Hepatocyte (in vitro differentiated cells): ENCODE results near the gene ETV6. TPM values are rescaled to one million over a fixed set of nuclear protein-coding genes. Genes with fewer than 3 reads are reported as not detected.

Source experiments
- DNase-seq: peaks from one replicate; pipeline ENCODE4 v3.0.0-alpha.2; 2016; ENCODE audit warnings: low spot score
- H2AFZ ChIP-seq: fragments of 200-600 bp; sonication (generic); 2 replicates; pipeline ENCODE4 v1.6.0; 2016; ENCODE audit warnings: antibody characterized with exemption, mild to moderate bottlenecking
- H3K27ac ChIP-seq: fragments of 200-600 bp; sonication (generic); 2 replicates; pipeline ENCODE4 v1.5.1; 2016; ENCODE audit warnings: mild to moderate bottlenecking
- H3K27me3 ChIP-seq: fragments of 200-600 bp; sonication (generic); 2 replicates; pipeline ENCODE4 v1.6.1; 2016
- H3K36me3 ChIP-seq: fragments of 200-600 bp; sonication (generic); replicated peaks from 2 replicates; pipeline ENCODE4 v1.5.1; 2016; ENCODE audit warnings: low read depth; ENCODE audit not compliant: insufficient read depth
- H3K4me1 ChIP-seq: fragments of 200-600 bp; sonication (generic); 2 replicates; pipeline ENCODE4 v1.5.1; 2016; ENCODE audit warnings: mild to moderate bottlenecking, moderate library complexity; ENCODE audit not compliant: insufficient read depth
- H3K4me2 ChIP-seq: fragments of 200-600 bp; sonication (generic); 2 replicates; pipeline ENCODE4 v1.6.0; 2016
- H3K4me3 ChIP-seq: fragments of 200-600 bp; sonication (generic); 2 replicates; pipeline ENCODE4 v1.5.1; 2016; ENCODE audit warnings: mild to moderate bottlenecking
- H3K79me2 ChIP-seq: fragments of 200-600 bp; sonication (generic); 2 replicates; pipeline ENCODE4 v1.6.0; 2017; ENCODE audit warnings: mild to moderate bottlenecking
- H3K9me2 ChIP-seq: fragments of 200-600 bp; sonication (generic); replicated peaks from 2 replicates; pipeline ENCODE4 v1.6.0; 2017; ENCODE audit warnings: mild to moderate bottlenecking; ENCODE audit not compliant: insufficient read depth
- H3K9me3 ChIP-seq: fragments of 200-600 bp; sonication (generic); 2 replicates; pipeline ENCODE4 v1.5.1; 2016; ENCODE audit warnings: low read depth, mild to moderate bottlenecking
- H4K20me1 ChIP-seq: fragments of 200-600 bp; sonication (generic); 2 replicates; pipeline ENCODE4 v1.6.0; 2016; ENCODE audit warnings: mild to moderate bottlenecking; ENCODE audit not compliant: insufficient read depth, poor library complexity, severe bottlenecking
- CTCF ChIP-seq: fragments of 200-600 bp; sonication (generic); IDR thresholded peaks from 2 replicates; pipeline ENCODE4 v1.5.1; 2016; ENCODE audit warnings: antibody characterized with exemption, mild to moderate bottlenecking; ENCODE audit not compliant: poor library complexity
- EZH2 ChIP-seq: fragments of 200-600 bp; sonication (generic); IDR thresholded peaks from 2 replicates; pipeline ENCODE4 v1.6.1; 2016; ENCODE audit warnings: antibody characterized with exemption, mild to moderate bottlenecking, borderline replicate concordance
- EZH2phosphoT487 ChIP-seq: fragments of 200-600 bp; sonication (generic); IDR thresholded peaks from one replicate; pipeline ENCODE4 v1.6.1; 2018; ENCODE audit warnings: antibody characterized with exemption, mild to moderate bottlenecking, low read depth, moderate library complexity; ENCODE audit not compliant: unreplicated experiment, severe bottlenecking
- WGBS: methylation state at CpG from one replicate; pipeline ENCODE4 v1.1.6; 2016; ENCODE audit warnings: low lambda C conversion rate; ENCODE audit errors: missing lambda C conversion rate; 5-methylcytosine and 5-hydroxymethylcytosine counted together
- polyA plus RNA-seq: library from polyadenylated mRNA; unstranded; fragments of >200 nt; fragmentation: Nextera tagmentation; extraction: Ambion mirVana; gene quantifications from 2 replicates; pipeline ENCODE4 v1.2.1, GENCODE V29; 2016
- total RNA-seq: library from RNA; depleted of rRNA; stranded (reverse); fragments of >200 nt; gene quantifications from 2 replicates; pipeline ENCODE4 v1.2.3, GENCODE V29; 2014

ETV6 gene
- total and polyA plus RNA-seq, 2 experiments from 2014 or later: 8.0 to 9.7 TPM

- peaks cover 63% of the 10 kb centered on the region for H3K79me2 ChIP-seq
- no peak overlapping the region for H3K4me3 ChIP-seq
- H3K9me3 ChIP-seq: no peaks in the 10 kb centered on the region
- no peak overlapping the region for H2AFZ ChIP-seq
- H3K36me3 ChIP-seq: no peaks in the 10 kb centered on the region
- DNase-seq: no peak
- no peak for TF ChIP-seq EZH2phosphoT487
- TF ChIP-seq EZH2: no peak
- TF ChIP-seq CTCF: no peak
- H3K9me2 ChIP-seq: no peaks in the 10 kb centered on the region
- peak overlapping the region; percentile 73 for H3K27ac ChIP-seq
- peaks cover 32% of the 10 kb centered on the region for H3K4me1 ChIP-seq
- no peak overlapping the region for H3K4me2 ChIP-seq
- 73% methylated on average over 4 of the region's 4 CpGs for WGBS
- H4K20me1 ChIP-seq: no peaks in the 10 kb centered on the region
- H3K27me3 ChIP-seq: no peaks in the 10 kb centered on the region
These were observed 79.5 kb downstream of the ETV6 start for GRCh38 chr12:11729008-11729407.

- DNase-seq: no peak
- peaks cover 28% of the 10 kb centered on the region for H3K4me1 ChIP-seq
- H3K9me2 ChIP-seq: no peaks in the 10 kb centered on the region
- H3K27me3 ChIP-seq: no peaks in the 10 kb centered on the region
- H4K20me1 ChIP-seq: no peaks in the 10 kb centered on the region
- TF ChIP-seq EZH2phosphoT487: no peak
- TF ChIP-seq CTCF: no peak
- TF ChIP-seq EZH2: no peak
- peak overlapping the region; percentile 73 for H3K27ac ChIP-seq
- no peak overlapping the region for H2AFZ ChIP-seq
- H3K4me3 ChIP-seq: no peak overlapping the region
- H3K36me3 ChIP-seq: no peaks in the 10 kb centered on the region
- H3K79me2 ChIP-seq: peaks cover 62% of the 10 kb centered on the region
- H3K9me3 ChIP-seq: no peaks in the 10 kb centered on the region
- WGBS: 89% methylated on average over 7 of the region's 7 CpGs
- H3K4me2 ChIP-seq: no peak overlapping the region
These were observed 80.1 kb downstream of the ETV6 start for GRCh38 chr12:11729439-11730150.

- peak; percentile 72 for DNase-seq
- H3K27ac ChIP-seq: peak overlapping the region; percentile 76
- no peaks in the 10 kb centered on the region for H3K36me3 ChIP-seq
- peaks cover 64% of the 10 kb centered on the region for H3K79me2 ChIP-seq
- no peak overlapping the region for H3K4me2 ChIP-seq
- no peaks in the 10 kb centered on the region for H3K27me3 ChIP-seq
- peaks cover 28% of the 10 kb centered on the region for H3K4me1 ChIP-seq
- H3K9me2 ChIP-seq: no peaks in the 10 kb centered on the region
- WGBS: 84% methylated on average over 8 of the region's 8 CpGs
- H3K9me3 ChIP-seq: no peaks in the 10 kb centered on the region
- TF ChIP-seq EZH2 (no peak), EZH2phosphoT487 (no peak), CTCF (no peak)
- no peaks in the 10 kb centered on the region for H4K20me1 ChIP-seq
- no peak overlapping the region for H2AFZ ChIP-seq
- no peak overlapping the region for H3K4me3 ChIP-seq
These were observed 81.0 kb downstream of the ETV6 start for GRCh38 chr12:11730299-11731041.
